ENCODE measurements around the gene CIDEB.
A peak's percentile ranks its signal among the peaks of the same experiment; 100 is the strongest.
"Not testable (repeated sequence)": the region's sequence is repeated elsewhere in the genome, so short reads cannot be mapped to it uniquely, and the experiment has no call there.

The CIDEB gene

GRCh38 chr14:24329073-24329663 lies 21.4 kb upstream of the CIDEB start:
- no peak overlapping the region for H3K4me3 ChIP-seq (ENCODE audit: low read depth, low read length)
- DNase-seq (ENCODE audit: low read depth, low spot score): no peak
- TF ChIP-seq, protein P1, sequence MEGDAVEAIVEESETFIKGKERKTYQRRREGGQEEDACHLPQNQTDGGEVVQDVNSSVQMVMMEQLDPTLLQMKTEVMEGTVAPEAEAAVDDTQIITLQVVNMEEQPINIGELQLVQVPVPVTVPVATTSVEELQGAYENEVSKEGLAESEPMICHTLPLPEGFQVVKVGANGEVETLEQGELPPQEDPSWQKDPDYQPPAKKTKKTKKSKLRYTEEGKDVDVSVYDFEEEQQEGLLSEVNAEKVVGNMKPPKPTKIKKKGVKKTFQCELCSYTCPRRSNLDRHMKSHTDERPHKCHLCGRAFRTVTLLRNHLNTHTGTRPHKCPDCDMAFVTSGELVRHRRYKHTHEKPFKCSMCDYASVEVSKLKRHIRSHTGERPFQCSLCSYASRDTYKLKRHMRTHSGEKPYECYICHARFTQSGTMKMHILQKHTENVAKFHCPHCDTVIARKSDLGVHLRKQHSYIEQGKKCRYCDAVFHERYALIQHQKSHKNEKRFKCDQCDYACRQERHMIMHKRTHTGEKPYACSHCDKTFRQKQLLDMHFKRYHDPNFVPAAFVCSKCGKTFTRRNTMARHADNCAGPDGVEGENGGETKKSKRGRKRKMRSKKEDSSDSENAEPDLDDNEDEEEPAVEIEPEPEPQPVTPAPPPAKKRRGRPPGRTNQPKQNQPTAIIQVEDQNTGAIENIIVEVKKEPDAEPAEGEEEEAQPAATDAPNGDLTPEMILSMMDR (IDR thresholded peaks at IDR 0.05; ENCODE audit: low read depth, low read length): no peak
- in situ Hi-C loops (cut with HindIII; ENCODE audit: low sequenced_read_pairs): no loop called here

DNA sequence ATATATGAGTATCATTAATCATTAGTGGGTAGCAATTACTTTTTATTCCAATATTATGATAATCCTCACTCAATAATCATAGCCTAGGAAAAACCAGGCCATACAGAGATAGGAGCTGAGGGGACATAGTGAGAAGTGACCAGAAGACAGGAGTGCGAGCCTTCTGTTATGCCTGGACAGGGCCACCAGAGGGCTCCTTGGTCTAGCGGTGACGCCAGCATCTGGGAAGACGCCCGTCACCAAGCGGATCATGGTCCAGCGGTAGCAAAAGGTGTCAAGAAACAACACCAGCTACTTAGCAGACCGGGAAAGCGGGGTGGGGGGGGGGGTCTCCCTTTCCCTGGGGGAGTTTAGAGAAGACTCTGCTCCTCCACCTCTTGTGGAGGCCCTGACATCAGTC lies 20.1 kb upstream of the CIDEB start:
- DNase-seq (ENCODE audit: low read depth, low spot score); in situ Hi-C loops (cut with HindIII; ENCODE audit: low sequenced_read_pairs); H3K4me3 ChIP-seq (ENCODE audit: low read depth, low read length): not testable (repeated sequence)
- TF ChIP-seq, protein P1 (IDR thresholded peaks at IDR 0.05; ENCODE audit: low read depth, low read length): peak; percentile 33

- H3K4me3 ChIP-seq (ENCODE audit: low read depth, low read length): no peak overlapping the region
- in situ Hi-C loops (cut with HindIII; ENCODE audit: low sequenced_read_pairs): no loop called here
- TF ChIP-seq, protein P1 (IDR thresholded peaks at IDR 0.05; ENCODE audit: low read depth, low read length): no peak
- no peak for DNase-seq (ENCODE audit: low read depth, low spot score)
Measured at GRCh38 chr14:24327303-24327702, 19.5 kb upstream of the CIDEB start.

DNA sequence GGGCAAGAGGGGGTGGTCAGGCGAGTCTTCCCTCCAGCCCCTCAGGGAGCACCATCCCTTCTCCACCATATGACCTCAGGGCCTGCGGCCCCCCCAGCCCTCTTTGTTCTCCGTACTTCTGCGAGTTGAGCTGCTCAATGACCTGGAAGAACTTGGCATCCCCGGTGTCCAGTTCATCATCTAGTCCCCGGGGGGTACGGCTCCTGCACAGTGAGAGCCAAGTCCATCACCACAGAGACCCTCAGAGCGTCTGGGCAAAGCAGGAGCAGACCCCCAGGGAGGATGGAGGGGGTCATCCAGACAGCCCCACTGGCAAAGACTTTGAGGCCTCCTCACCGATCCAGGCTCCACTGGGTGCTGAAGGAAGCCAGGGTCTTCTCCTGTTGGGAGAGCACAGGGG lies 18.2 kb upstream of the CIDEB start:
- in situ Hi-C loops (cut with HindIII; ENCODE audit: low sequenced_read_pairs): no loop called here
- TF ChIP-seq, protein P1 (IDR thresholded peaks at IDR 0.05; ENCODE audit: low read depth, low read length): no peak
- no peak for DNase-seq (ENCODE audit: low read depth, low spot score)
- no peak overlapping the region for H3K4me3 ChIP-seq (ENCODE audit: low read depth, low read length)

- TF ChIP-seq, protein P1 (IDR thresholded peaks at IDR 0.05; ENCODE audit: low read depth, low read length): no peak
- no peak for DNase-seq (ENCODE audit: low read depth, low spot score)
- no peak overlapping the region for H3K4me3 ChIP-seq (ENCODE audit: low read depth, low read length)
- in situ Hi-C loops (cut with HindIII; ENCODE audit: low sequenced_read_pairs): no loop called here
Measured at GRCh38 chr14:24325041-24325530, 17.3 kb upstream of the CIDEB start.

GRCh38 chr14:24324024-24324423 lies 16.2 kb upstream of the CIDEB start:
- TF ChIP-seq, protein P1 (IDR thresholded peaks at IDR 0.05; ENCODE audit: low read depth, low read length): no peak
- in situ Hi-C loops (cut with HindIII; ENCODE audit: low sequenced_read_pairs): no loop called here
- H3K4me3 ChIP-seq (ENCODE audit: low read depth, low read length): no peak overlapping the region
- no peak for DNase-seq (ENCODE audit: low read depth, low spot score)

Data from astrocyte of the spinal cord (primary cell).